DMS153 treated with DMSO at 0.1 percent for 48 hours (cell line): Measurements from ENCODE around the gene FAHD2A.
"Not testable (repeated sequence)": the region's sequence is repeated elsewhere in the genome, so short reads cannot be mapped to it uniquely, and the experiment has no call there.

ENCODE experiments used
- DNase-seq: peaks from one replicate; lab custom pipeline; 2025; ENCODE audit not compliant: unreplicated experiment; lab: John Stamatoyannopoulos, UW

Gene FAHD2A

DNA sequence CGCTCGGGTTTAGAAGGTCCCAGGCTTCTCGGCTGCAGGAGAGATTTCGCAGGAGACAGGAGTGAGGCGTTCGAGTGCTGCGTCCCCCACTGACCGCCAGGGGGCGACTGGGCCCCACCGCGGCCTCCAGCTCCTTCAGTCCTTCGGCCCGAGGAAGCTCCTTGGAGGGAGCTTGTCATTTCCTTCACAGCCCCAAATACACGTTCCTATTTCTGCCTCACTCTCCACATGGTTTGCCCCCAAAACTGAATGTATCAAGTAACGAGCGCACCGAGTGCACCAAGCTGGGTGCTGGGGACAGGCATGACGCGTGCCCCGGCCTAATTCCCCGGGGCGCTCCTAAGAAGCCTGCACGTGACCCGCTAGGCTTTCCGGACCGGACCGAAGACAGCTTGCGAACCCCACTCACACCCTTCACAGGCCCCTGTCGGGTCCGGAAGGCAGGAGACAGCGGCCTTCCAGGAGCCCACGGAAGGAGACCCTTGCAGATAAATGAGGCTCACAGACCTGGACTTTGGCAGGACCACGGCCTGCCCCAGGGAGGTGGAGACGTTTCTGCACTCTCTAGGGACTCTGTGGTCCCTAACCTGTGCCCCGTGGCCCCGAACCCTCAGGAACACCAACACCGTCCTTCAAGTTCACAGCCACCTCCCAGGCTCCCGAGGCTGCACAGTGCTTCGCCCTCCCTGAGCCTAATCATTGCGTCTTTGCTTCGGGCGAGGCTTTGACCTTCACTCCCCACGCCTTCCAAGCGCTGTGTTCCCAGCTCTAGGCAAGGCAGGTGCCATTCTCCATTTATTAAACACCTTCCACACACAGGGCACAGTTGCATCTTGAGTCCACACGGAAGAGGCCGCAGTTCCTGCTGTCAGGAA lies 13.0 kb upstream of the FAHD2A start:
- peak; percentile 2 for DNase-seq

DNA sequence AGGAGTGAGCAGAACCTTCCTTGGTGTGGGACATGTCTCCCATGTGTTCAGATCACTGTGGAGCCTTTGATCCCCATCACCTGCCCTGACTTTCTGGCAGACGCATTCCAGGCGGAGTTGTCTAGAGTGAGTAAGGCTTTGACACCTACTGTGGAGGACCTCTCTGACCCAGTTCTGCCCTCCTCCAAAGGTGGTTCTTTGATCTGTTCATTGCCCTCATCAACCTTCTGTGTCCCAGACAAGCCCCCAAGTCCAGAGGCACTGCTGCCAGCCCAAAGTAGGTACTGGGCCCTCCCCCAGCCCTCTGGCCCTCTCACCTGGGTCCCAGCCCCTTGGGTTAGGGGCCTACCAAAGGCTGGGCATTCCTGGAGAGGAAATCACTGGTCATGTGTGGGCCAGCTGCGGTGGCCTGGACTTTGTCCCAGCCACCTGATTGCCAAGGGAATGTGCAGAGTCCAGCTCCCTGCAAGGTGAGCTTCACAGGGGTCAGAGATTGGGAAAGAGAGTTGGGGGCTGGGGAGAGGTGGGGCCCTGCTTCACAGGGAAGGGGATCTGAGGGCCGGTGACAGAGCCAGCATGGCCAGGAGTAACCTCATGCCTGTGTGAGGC lies 12.1 kb upstream of the FAHD2A start:
- DNase-seq = no peak

DNA sequence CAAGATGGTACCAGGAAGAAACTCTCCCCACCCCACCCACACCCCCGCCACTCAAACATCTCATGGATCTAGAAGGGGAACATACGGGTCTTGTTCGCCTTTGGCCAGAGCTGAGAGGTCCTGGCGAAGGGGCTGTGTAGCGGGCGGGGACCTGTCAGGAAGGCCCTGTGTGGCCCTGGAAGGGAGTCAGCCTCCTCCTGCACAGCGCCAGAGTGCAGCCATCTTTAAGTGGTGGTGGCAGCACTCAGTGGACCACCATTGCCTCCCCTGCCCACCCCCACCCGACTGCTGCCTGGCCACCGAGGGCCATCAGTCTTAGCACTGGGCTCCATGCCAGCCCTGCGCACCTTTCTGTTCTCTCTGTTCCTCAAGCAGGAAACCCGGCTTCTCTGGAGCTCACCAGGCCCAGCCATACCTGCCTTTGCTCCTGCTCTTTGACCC lies 11.6 kb upstream of the FAHD2A start:
- no peak for DNase-seq

DNA sequence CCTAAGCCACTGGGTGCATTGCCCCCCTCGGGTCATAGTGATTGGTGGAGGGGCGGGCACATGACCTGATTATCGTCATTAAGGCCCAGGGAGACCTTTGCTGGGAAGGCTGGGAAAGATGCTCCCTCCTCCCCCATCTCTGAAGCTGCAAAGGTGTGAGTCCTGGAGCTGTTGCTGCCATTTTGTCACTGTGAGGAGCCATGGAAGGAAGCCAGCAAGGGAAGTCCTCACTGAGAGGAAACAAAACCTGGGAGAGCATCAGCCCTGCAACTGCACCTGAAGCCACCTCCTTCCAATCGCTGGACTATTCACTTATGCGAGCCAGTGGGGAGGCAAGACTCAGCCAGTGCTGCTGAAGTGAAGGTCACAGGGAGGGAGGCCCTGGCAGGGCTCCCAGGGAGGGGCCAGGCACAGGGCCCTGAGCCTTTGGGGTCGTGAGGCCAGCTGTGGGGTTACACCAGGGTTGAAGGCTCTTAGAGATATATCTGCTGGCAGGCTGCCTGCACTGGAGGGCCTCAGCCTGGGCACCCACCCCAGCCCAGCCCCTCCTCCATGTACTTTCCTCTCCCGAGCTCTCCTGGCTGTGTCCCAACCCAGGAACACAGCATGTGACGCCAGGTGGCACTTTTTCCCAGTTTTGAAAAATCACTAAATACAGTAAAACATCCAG lies 10.7 kb upstream of the FAHD2A start:
- DNase-seq = no peak

DNA sequence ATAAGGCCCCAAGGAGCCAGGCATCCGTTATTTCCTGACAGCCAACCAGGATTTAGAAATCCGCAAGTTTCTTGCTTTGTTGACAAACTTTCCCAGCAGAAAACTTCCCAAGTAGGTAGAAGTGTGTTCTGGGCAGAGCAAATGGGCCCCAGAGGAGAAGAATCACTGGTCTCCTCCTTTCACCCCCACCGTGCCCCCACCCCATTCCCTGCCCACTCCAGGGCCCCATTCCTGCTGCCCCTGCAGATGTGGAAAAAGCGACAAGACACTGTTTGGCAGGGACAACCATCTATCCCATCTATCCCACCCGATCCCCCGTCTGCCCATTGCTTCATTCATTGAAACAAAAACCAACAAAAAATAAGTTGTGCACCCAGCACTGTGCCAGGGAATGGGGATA lies 10.2 kb upstream of the FAHD2A start:
- DNase-seq = no peak

DNA sequence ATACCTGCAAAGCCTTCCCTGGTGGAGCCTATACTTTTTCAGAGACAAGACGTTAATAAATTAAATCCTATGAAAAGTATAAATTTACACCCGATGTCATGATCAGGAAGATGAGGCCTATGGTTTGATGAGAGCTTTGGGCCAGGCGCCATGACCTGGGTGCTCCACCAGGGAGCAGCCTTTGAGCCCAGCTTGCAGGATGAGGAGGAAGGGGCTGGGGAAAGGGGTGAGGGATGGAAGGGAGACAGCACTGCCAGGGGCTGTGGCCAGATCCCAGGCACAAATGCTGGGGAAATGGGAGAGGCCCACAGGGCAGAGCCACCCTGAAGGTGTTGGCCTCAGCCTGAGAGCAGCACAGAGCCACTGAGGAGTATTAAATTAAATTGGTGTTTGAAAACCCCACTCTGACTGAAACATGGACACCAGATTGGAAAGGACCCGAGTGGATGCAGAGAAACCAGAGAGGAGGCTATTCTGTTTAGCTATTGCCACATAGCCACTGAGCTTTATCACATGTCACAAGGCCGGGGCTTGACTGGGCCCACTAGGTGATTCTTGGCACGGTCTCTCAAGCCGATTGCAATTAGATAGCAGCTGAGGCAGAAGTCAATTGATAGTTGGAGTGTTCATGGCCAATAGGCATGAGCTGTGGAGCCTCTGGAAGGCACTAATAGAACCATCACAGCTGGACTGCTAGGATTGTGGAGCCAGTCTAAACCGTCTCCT lies 9.6 kb upstream of the FAHD2A start:
- DNase-seq = no peak

DNA sequence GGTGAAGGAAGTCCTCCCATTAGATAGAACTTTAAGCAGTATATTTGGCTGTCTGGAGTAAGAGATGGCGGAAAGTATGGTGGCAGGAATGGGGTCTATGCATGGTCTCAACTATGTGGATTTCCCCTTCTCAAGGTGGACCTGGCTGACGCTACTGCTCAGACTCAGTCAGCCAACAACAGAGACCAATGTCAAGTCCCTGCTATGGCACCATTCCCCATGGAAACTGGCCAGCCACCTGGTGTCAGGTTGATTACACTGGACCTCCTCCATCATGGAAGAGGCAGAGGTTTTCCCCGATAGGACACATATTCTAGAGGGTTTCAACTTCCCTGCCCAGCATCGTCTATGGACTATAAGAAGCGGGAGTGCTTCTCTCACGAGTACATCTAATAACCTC lies 8.6 kb upstream of the FAHD2A start:
- no peak for DNase-seq

DNA sequence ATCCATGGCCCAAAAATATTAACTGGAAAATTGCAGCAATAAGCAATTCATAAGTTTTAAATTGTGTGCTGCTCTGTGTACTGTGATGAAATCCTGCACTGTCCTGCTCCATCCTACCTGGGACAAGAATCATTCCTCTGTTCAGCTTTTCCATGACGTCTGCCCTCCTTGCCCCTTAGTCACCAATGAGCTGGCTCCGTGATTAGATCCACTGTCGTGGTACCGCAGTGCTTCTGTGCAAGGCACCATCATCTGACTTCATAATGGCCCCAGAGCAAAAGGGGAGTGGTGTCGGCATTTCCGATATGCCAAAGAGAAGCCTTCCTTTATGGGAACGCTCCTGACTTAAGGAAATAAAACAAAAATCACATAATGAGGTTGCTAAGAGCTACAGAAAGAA lies 3.4 kb upstream of the FAHD2A start:
- no peak for DNase-seq

DNA sequence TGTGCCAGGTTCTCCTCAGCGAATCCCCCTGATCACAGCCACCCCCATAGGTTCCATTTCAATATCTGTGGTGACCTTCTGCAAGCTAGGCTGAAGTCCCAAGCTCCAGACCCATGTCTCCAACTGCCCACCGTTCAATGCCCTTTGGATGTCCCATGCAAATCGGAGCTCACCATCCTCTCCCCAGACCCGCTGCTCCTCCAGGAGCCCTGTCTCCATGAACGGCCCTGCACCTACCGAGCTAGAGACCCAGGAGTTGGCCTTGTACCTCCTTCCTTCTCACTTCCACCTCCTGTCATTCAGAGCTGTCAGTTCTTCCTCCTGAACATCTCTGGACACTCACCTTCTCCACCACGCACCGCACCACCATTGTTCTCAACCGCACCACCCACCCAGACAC lies 1.0 kb upstream of the FAHD2A start:
- DNase-seq = no peak

DNA sequence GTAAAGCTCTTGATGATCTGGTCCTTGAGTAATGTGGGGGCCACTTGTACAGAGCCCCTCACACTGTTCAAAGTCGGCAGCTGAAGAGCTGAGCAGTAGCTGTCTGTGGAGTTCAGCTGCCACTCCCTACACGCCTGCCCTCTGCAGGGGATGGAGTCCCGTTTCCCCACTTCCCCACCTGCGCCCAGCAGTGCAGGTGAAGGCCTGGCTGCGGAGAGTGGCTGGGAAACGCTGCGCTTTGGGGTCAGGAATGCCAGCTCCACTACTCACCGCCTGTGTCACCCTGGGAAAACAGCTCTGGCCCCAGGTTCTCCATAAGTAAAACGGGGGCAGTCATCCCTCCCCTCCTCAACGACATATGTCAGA lies 521 bp upstream of the FAHD2A start:
- not testable (repeated sequence) for DNase-seq

DNA sequence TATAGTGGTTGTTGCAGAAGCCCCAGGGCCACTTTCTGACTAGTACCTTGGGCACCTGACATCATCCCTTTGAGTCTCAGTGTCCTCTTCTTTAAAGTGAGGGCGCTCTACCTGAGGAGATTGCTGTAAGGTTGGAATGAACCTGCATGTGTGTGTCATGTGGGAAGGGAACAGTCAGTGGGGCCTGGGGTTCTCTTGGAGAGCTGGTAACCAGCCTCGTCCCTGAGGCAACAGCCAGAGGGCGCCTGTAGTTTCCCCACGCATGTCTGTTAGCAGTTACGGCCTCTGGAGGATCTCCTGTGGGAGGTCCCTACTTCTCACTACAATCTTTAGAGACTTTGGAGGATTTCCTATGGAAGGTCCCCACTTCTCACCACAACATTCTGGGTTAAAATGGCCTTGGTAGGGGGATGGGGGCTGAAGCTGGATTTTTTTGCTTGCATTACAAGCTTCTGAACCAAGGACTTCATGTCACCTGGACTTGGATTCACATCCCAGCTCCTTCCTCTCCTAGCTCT lies 755 bp downstream of the FAHD2A start:
- DNase-seq = not testable (repeated sequence)

DNA sequence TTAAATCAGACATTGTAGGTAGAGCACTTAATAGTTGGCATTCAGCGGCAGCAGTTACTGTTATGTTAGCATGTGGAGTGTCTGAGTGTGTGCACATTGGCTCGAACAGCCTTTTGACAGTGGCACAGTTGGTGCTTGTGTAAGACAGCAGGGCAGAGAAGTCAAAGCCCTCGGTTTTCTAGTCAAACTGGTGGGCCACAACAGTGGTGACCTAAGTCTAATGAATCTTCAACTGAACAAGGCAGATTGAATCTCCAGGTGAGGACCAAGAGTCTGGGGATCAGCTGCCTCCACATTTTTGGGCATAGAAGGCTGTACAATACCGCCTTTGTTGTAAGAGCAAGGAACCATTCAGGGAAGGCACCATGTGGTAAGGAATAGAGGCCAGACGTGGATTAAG lies 1.3 kb downstream of the FAHD2A start:
- not testable (repeated sequence) for DNase-seq

DNA sequence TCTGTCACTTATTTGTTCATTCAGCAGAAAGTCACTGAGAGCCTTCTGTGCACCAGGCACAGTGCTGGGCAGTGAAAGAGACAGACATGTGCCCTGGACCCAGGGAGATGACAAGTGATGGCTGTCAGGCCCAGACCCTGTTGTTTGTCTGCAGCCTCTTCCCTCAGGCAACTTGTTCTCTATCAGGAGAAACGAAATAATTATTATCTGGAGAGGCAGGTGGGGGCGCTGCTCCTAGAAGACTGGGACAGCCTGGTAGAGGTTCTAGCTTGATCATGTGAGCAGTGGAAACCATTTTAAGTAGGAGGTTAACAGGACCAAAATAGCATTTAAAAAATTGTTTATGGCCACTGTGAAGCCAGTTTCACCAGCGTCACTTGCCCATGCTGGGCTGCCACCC lies 2.2 kb downstream of the FAHD2A start:
- DNase-seq = not testable (repeated sequence)

DNA sequence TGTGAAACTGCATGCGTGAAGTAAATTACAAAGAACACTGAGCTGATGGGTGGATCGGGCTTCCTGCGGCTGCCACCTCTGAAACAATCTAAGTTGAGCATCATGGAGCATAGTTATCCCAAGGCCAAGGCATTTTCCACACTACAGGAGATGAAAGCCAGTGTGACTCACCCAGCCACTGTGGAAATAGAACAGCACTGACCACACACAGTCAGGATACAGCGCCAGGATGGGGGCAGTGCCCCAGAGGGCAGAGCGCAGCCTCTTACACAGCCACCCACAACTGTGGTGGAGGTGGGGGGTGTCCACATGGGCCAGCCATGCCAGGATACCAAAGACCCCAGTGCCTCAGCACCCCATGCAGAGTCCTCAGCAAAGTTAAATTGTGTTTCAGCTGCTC lies 8.7 kb downstream of the FAHD2A start:
- not testable (repeated sequence) for DNase-seq

DNA sequence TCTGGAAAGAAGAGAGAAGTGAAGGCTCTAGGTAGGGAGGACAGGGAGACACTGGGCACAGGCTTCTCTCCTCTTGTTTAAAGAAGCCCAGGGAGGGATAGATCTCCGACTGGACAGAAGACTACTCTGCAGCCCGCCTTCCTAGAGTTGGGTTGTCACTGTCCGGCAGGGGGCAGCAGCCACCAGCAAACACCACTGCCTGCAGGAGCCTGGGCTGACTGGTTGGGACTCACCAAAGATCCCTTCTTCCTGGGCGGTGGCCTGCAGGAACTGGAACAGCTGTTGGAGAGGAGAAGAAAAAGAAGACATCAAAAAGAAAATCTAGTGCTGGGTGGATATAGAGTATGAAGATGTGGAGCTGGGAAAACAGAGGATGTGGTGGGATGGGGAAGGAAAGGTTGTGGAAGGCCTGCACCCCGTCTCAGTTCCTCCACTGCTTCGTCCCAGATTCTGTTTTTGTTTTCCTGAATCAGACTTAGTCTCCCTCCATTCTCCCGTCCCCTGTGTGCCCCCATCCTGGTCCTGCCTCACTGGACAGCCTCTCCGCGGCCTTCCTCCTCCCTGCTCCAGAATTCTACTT lies 11.6 kb downstream of the FAHD2A start:
- peak; percentile 31 for DNase-seq

DNA sequence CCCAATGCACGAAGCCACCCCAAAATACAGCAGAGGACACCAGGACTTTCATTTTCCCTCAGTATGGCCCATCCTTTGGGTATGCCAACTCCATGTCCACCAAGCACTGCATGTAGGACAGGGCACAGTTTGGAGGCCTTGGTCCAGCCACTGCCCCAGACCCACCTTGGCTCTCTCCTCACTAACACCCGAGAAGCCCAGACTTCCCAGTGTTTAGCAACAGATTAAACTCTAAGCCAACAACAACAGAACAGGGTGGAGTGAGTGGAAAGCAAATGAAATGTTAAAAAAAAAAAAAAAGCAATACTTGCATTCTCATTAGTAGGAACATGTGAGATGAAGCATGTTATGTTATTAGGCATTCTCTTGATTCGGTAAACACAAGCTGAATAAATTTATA lies 12.6 kb downstream of the FAHD2A start:
- not testable (repeated sequence) for DNase-seq

DNA sequence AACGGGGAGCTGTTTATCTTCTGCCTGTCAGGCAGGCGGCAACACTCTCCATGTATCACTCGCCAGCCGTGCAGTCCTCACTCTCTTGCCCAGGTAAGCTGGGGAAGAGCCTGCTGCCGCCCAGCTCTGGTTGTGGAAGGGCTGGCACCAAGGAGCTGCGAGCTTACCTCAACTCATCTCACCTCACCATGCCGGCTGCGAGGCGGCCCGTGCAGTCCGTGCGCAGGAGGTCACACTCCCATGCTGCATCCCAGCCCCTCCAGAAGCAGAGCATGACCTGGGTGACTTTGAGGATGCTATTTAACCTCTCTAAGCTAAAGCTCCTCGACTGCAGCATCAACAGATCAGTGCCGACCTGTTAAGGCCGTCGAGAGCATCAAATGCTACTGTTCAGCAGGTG lies 13.1 kb downstream of the FAHD2A start:
- DNase-seq = not testable (repeated sequence)

DNA sequence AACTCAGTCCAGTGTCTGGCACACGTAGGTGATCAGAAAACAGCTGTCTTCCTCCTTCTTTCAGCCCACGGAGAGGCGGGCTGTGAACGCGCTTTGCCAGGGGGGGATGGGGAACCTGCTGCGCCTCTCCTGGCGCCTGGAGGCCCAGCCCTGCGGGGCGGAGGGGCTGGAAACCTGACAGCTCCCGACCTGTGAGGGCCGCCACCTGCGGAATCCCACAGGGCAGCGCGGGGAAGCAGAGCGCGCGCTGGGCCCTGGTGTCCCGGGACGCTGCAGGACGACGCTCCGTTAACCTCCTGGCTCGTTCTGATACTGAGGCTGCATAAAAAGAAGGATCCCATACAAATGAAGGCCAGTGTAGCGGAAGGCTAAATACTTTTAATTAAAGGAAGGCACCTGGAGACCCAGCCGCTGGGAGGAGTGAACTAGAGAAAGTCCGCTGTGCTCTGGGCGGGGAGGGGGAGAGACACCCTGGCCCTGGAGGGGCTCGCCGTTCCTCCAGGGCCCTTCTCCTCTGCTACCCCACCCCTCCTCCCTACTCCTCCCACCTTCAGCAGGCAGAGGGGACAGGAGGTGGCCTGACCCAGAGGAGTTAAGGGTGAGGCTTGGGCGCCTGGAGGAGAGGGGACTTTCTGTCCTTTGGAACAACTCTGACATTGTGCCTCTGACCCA lies 24.8 kb downstream of the FAHD2A start:
- not testable (repeated sequence) for DNase-seq

DNA sequence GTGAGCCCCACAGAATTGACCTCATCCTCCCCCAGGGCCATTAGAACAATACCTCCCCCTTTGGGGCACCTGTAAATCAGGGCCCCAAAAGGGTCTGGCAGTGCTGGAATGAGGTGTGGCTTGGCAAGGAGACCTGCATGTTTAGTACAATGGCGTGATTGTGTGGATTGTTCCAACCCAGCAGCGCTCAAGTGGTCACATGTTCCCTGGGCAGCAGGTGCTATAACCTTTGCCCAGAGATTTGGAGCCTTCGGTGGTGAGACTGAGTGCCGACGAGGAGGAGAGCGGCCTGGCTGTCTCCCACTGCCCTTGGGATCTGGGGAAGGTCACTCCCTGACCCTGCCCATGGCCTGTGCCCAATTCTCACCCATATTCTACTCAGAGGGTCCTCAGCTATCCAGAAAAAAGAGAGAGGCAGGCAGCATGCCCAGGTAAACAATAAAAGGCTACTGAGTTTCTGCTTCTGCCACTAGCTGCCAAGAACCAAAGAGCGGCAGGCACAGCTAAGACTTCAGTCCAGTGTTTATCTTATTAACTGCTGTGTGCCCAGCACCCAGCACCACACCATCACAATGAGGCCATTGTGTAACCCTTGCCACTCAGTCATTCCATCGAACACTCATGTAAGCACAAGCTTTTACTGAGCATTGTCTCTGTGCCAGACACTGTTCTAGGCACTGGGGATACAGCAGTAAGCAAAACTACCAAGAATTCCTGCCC lies 27.4 kb downstream of the FAHD2A start:
- not testable (repeated sequence) for DNase-seq

DNA sequence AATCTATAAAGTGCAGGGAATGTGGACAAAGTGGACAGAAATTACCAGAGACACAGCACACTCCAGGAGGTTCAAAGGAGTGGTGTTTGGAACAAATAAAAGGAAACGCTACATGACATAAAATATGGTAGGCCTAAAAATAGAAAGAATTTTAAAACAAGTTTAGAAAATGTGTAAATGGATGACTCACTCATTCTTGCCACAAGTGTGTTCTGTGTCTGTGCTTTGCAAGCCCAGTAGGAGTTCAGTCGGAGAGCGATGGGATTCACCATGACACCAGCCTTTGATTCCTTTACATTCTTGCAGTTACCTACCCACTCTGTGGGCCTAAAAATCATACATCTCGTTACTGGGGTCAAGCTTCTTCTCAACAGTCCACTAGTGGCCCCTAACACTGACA lies 30.9 kb downstream of the FAHD2A start:
- DNase-seq = not testable (repeated sequence)
